ENCODE data around the gene GPR78. TPM values are rescaled to one million over a fixed set of nuclear protein-coding genes. Genes with fewer than 3 reads are reported as not detected.
"Not testable (repeated sequence)": the region's sequence is repeated elsewhere in the genome, so short reads cannot be mapped to it uniquely, and the experiment has no call there.

The GPR78 gene
- total and polyA plus RNA-seq, 7 donors, result 0.04 to 0.28 TPM; not detected in 5

GRCh38 chr4:8573266-8573665 is 6.9 kb upstream of the GPR78 start:
- no peak for DNase-seq
- Histone ChIP-seq H3K27ac (no peak overlapping the region), H3K4me1 (no peaks in the 10 kb centered on the region), H3K4me3 (no peak overlapping the region), H3K36me3 (no peaks in the 10 kb centered on the region), H3K9me3 (no peaks in the 10 kb centered on the region), H3K27me3 (no peaks in the 10 kb centered on the region)
- 80 to 88% methylated on average over 5 of the region's 5 CpGs for WGBS, 2 donors
- intact Hi-C loops (cut with DNase I), result no loop called here
- no peak for TF ChIP-seq POLR2AphosphoS5 (IDR thresholded peaks at IDR 0.05)
- TF ChIP-seq POLR2A (IDR thresholded peaks at IDR 0.05), result no peak
- TF ChIP-seq EP300 (IDR thresholded peaks at IDR 0.05), result no peak
- TF ChIP-seq CTCF (IDR thresholded peaks at IDR 0.05), result no peak

- Histone ChIP-seq H3K4me1 (no peaks in the 10 kb centered on the region), H3K27me3 (peaks cover 1 to 12% (median 9%) of the 10 kb centered on the region in 3 donors), H3K9me3 (no peaks in the 10 kb centered on the region), H3K4me3 (no peak overlapping the region), H3K27ac (no peak overlapping the region), H3K36me3 (no peaks in the 10 kb centered on the region)
- WGBS, 2 donors, result 73 to 83% methylated on average over 5 of the region's 5 CpGs
- intact Hi-C loops (cut with DNase I), result no loop called here
- DNase-seq, result no peak
- TF ChIP-seq POLR2A (IDR thresholded peaks at IDR 0.05) (no peak), EP300 (IDR thresholded peaks at IDR 0.05) (no peak), CTCF (IDR thresholded peaks at IDR 0.05) (no peak), POLR2AphosphoS5 (IDR thresholded peaks at IDR 0.05) (no peak)
Observed at GRCh38 chr4:8574796-8575370, 5.3 kb upstream of the GPR78 start.

- Histone ChIP-seq H3K4me3 (no peak overlapping the region), H3K36me3 (no peaks in the 10 kb centered on the region), H3K4me1 (peaks cover 0 to 4% (median 0%) of the 10 kb centered on the region in 4 donors), H3K27ac (no peak overlapping the region), H3K9me3 (no peaks in the 10 kb centered on the region), H3K27me3 (peaks cover 7 to 18% (median 15%) of the 10 kb centered on the region in 3 donors)
- peak; percentile 35 for DNase-seq
- WGBS, 2 donors, result 69 to 78% methylated on average over 4 of the region's 4 CpGs
- TF ChIP-seq POLR2AphosphoS5 (IDR thresholded peaks at IDR 0.05), result no peak
- TF ChIP-seq EP300 (IDR thresholded peaks at IDR 0.05), result no peak
- TF ChIP-seq POLR2A (IDR thresholded peaks at IDR 0.05), result no peak
- TF ChIP-seq CTCF (IDR thresholded peaks at IDR 0.05), result no peak
- intact Hi-C loops (cut with DNase I), result no loop called here
Observed at GRCh38 chr4:8575457-8575856, 4.7 kb upstream of the GPR78 start.

- H3K4me3 ChIP-seq; H3K9me3 ChIP-seq; intact Hi-C loops (cut with DNase I); H3K4me1 ChIP-seq; H3K36me3 ChIP-seq; H3K27ac ChIP-seq: not testable (repeated sequence)
- WGBS, 2 donors, result 85 to 89% methylated on average over 5 of the region's 5 CpGs
- peaks cover 18 to 30% (median 26%) of the 10 kb centered on the region in 3 donors for H3K27me3 ChIP-seq
- DNase-seq, result peak; percentile 28
Observed at GRCh38 chr4:8576591-8576990, 3.6 kb upstream of the GPR78 start.

- TF ChIP-seq EP300 (IDR thresholded peaks at IDR 0.05), result no peak
- no peak for TF ChIP-seq POLR2A (IDR thresholded peaks at IDR 0.05)
- no peak for TF ChIP-seq POLR2AphosphoS5 (IDR thresholded peaks at IDR 0.05)
- TF ChIP-seq CTCF (IDR thresholded peaks at IDR 0.05), result no peak
- no peaks in the 10 kb centered on the region for H3K36me3 ChIP-seq
- H3K9me3 ChIP-seq, result no peaks in the 10 kb centered on the region
- H3K27ac ChIP-seq, result no peak overlapping the region
- peaks cover 0 to 8% (median 0%) of the 10 kb centered on the region in 4 donors for H3K4me1 ChIP-seq
- intact Hi-C loops (cut with DNase I), result no loop called here
- H3K4me3 ChIP-seq, result no peak overlapping the region
- DNase-seq, result peak; percentile 56
- WGBS, 2 donors, result 71 to 72% methylated on average over 8 of the region's 8 CpGs
- peaks cover 23 to 34% (median 31%) of the 10 kb centered on the region in 3 donors for H3K27me3 ChIP-seq
Observed at GRCh38 chr4:8577046-8577445, 3.1 kb upstream of the GPR78 start.

Data from sigmoid colon (tissue), 7 donors.